K562 (cell line): Measurements from ENCODE around the gene RNF214. TPM values are rescaled to one million over a fixed set of nuclear protein-coding genes. Genes with fewer than 3 reads are reported as not detected.

Experiments used
- ATAC-seq: fragments of 200-7000 bp; cut with Tn5 transposase; 3 replicates; pipeline ENCODE4 v1.9.1; 2020; ENCODE audit warnings: moderate library complexity
- Bru-seq: library from RNA; stranded (reverse); fragments of 400-500 nt; gene quantifications from one replicate; lab custom pipeline; 2021; lab: Mats Ljungman, UMichigan
- BruChase-seq, 2 experiments: library from RNA; stranded (reverse); fragments of 400-500 nt; gene quantifications; one replicate each; lab custom pipeline; 2021; lab: Mats Ljungman, UMichigan
- BruUV-seq: library from RNA; stranded (reverse); fragments of 400-500 nt; replicated peaks from 2 replicates; lab custom pipeline; 2021; lab: Mats Ljungman, UMichigan
- CTCF ChIA-PET: fragments of 300-600 bp; formaldehyde crosslinking; extraction: SDS; loops from one replicate; lab custom pipeline; 2021; ENCODE audit warnings: low intra/inter-chr PET ratio; lab: Yijun Ruan, JAX
- POLR2A ChIA-PET: fragments of 300-600, 350-650 bp; sonication (Branson Sonifier 250); formaldehyde crosslinking; extraction: SDS; loops from one replicate; lab custom pipeline; 2021; ENCODE audit warnings: antibody characterized with exemption, inconsistent platforms; lab: Yijun Ruan, JAX
- DNase-seq, 4 experiments: peaks; one replicate each; pipeline versions ENCODE4 v3.0.0 to v3.0.0-alpha.2; 2011 to 2018; ENCODE audit warnings: low spot score in 3 of 4, mixed read lengths in 3 of 4; ENCODE audit errors: extremely low read depth in 1 of 4
- FAIRE-seq: peaks from 2 replicates; lab custom pipeline; 2011; peaks lifted over from hg19 to GRCh38; lab: Jason Lieb, UNC
- H2AFZ ChIP-seq: 2 replicates; pipeline ENCODE4 v1.6.0; 2011; ENCODE audit warnings: low read depth, low read length, control low read depth, inconsistent platforms
- H3K27ac ChIP-seq: fragments of 200-600 bp; 3 replicates; pipeline ENCODE4 v1.8.0; 2011; ENCODE audit warnings: low read depth, mild to moderate bottlenecking, control low read depth, inconsistent platforms, low read length, moderate library complexity, mixed read lengths; ENCODE audit errors: extremely low read depth
- H3K27me3 ChIP-seq, 2 experiments: fragments of 300-600 bp in 1 of 2; 2 replicates in 1 of 2; 3 replicates in 1 of 2; pipeline versions ENCODE4 v1.6.0 to v1.8.0; 2011; ENCODE audit warnings: inconsistent platforms in 2 of 2, low read length in 2 of 2, mild to moderate bottlenecking in 1 of 2, mixed read lengths in 1 of 2, moderate library complexity in 1 of 2; ENCODE audit not compliant: control insufficient read depth in 2 of 2, insufficient read depth in 2 of 2
- H3K36me3 ChIP-seq: fragments of 300-600 bp; 3 replicates; pipeline ENCODE4 v1.8.0; 2011; ENCODE audit warnings: mild to moderate bottlenecking, low read length, inconsistent platforms; ENCODE audit not compliant: control insufficient read depth, insufficient read depth
- H3K4me1 ChIP-seq, 2 experiments: fragments of 200-600 bp in 1 of 2; replicated peaks in 1 of 2; 2 replicates in 1 of 2; 3 replicates in 1 of 2; pipeline versions ENCODE4 v1.5.1 to v1.8.0; 2011; ENCODE audit warnings: inconsistent platforms in 2 of 2, low read length in 2 of 2, mild to moderate bottlenecking in 1 of 2, mixed read lengths in 1 of 2, moderate library complexity in 1 of 2; ENCODE audit not compliant: control insufficient read depth in 2 of 2, insufficient read depth in 2 of 2
- H3K4me2 ChIP-seq: 2 replicates; pipeline ENCODE4 v1.6.1; 2011; ENCODE audit warnings: low read length, control low read depth, inconsistent platforms, mixed read lengths; ENCODE audit not compliant: insufficient read depth
- H3K4me3 ChIP-seq: fragments of 200-600 bp; sonication (generic), shearing (Covaris generic); 2 replicates; pipeline ENCODE4 v1.5.1; 2016; ENCODE audit warnings: control low read depth, inconsistent platforms
- H3K79me2 ChIP-seq: fragments of 200-600 bp; 3 replicates; pipeline ENCODE4 v1.8.0; 2011; ENCODE audit warnings: low read length, inconsistent platforms; ENCODE audit not compliant: control insufficient read depth, insufficient read depth
- H3K9ac ChIP-seq, 2 experiments: 2 replicates each; pipeline versions ENCODE4 v1.6.0 to v1.6.1; 2011; ENCODE audit warnings: low read depth in 2 of 2, low read length in 2 of 2, control low read depth in 1 of 2, inconsistent platforms in 1 of 2, mild to moderate bottlenecking in 1 of 2, mixed read lengths in 1 of 2; ENCODE audit not compliant: insufficient read depth in 1 of 2
- H3K9me1 ChIP-seq: one replicate; pipeline ENCODE4 v1.6.0; 2011; ENCODE audit warnings: inconsistent platforms, mild to moderate bottlenecking, low read length, moderate library complexity; ENCODE audit not compliant: control insufficient read depth, insufficient read depth
- H3K9me3 ChIP-seq: replicated peaks from 2 replicates; pipeline ENCODE4 v1.5.1; 2011; ENCODE audit warnings: low read depth, low read length, inconsistent platforms; ENCODE audit not compliant: control insufficient read depth, insufficient read depth
- H4K20me1 ChIP-seq: replicated peaks from 2 replicates; pipeline ENCODE4 v1.6.1; 2011; ENCODE audit warnings: low read length, inconsistent platforms, mixed read lengths; ENCODE audit not compliant: control insufficient read depth, insufficient read depth
- BRCA1 ChIP-seq, 2 experiments: fragments of 450-650 bp in 1 of 2; sonication (generic) in 1 of 2; formaldehyde crosslinking in 1 of 2; IDR thresholded peaks; 2 replicates each; pipeline versions ENCODE4 v1.5.0 to v1.6.1; 2017 to 2020; ENCODE audit warnings: mild to moderate bottlenecking in 1 of 2, missing genetic modification reagents in 1 of 2
- GABPB2 ChIP-seq: fragments of 250-450 bp; sonication (Bioruptor Pico); conservative IDR thresholded peaks from 2 replicates; pipeline ENCODE4 v1.5.1; 2021; ENCODE audit warnings: mild to moderate bottlenecking
- GATAD2B ChIP-seq: fragments of 450-650 bp; IDR thresholded peaks from 2 replicates; pipeline ENCODE4 v1.6.1; 2017; ENCODE audit warnings: mild to moderate bottlenecking, borderline replicate concordance
- HDAC1 ChIP-seq, 2 experiments: fragments of 450-650 bp; IDR thresholded peaks; 2 replicates each; pipeline ENCODE4 v1.6.1; 2016 to 2017; ENCODE audit warnings: inconsistent platforms in 1 of 2, mild to moderate bottlenecking in 1 of 2, moderate library complexity in 1 of 2
- HMGN3 ChIP-seq: IDR thresholded peaks from 2 replicates; pipeline ENCODE4 v1.6.1; 2011; ENCODE audit warnings: borderline replicate concordance, low read depth, mild to moderate bottlenecking, mixed read lengths, low read length; ENCODE audit not compliant: insufficient read length; ENCODE audit errors: extremely low read depth
- KAT7 ChIP-seq: sonication (generic); formaldehyde crosslinking; IDR thresholded peaks from 2 replicates; pipeline ENCODE4 v1.8.0; 2022; ENCODE audit warnings: missing genetic modification reagents, mild to moderate bottlenecking, borderline replicate concordance
- KLF10 ChIP-seq: fragments of 250-450 bp; sonication (Bioruptor Pico); IDR thresholded peaks from 2 replicates; pipeline ENCODE4 v1.6.1; 2021; ENCODE audit warnings: matching md5 sums
- RBM22 ChIP-seq: fragments of 200-400 bp; formaldehyde crosslinking; IDR thresholded peaks from 2 replicates; pipeline ENCODE4 v1.6.1; 2018; ENCODE audit warnings: low read length, low read depth; ENCODE audit not compliant: poor library complexity, severe bottlenecking
- ZNF253 ChIP-seq: fragments of 250-450 bp; sonication (Bioruptor Pico); conservative IDR thresholded peaks from 2 replicates; pipeline ENCODE4 v1.6.1; 2021; ENCODE audit warnings: mild to moderate bottlenecking
- ZNF316 ChIP-seq: fragments of 450-650 bp; IDR thresholded peaks from 2 replicates; pipeline ENCODE4 v1.6.1; 2016
- ZNF717 ChIP-seq: fragments of 250-450 bp; sonication (Bioruptor Pico); IDR thresholded peaks from 2 replicates; pipeline ENCODE4 v1.5.0; 2021
- WGBS: fragments of 100-300 bp; shearing (Covaris generic); methylation state at CpG from one replicate; pipeline ENCODE4 v1.1.6; 2016; ENCODE audit warnings: low coverage, mixed read lengths; ENCODE audit not compliant: insufficient coverage; ENCODE audit errors: missing lambda C conversion rate; 5-methylcytosine and 5-hydroxymethylcytosine counted together
- in situ Hi-C: fragments of 300-500 bp; cut with MboI; formaldehyde crosslinking; loops from 4 replicates; pipeline ENCODE4 v1.15.0; 2018; ENCODE audit warnings: inconsistent platforms, mixed read lengths
- intact Hi-C: fragments of 100-400 bp; cut with micrococcal nuclease; formaldehyde crosslinking; loops from 2 replicates; pipeline ENCODE4 v1.14.2; 2022
- long read RNA-seq, 3 experiments: library from polyadenylated mRNA in 2 of 3; library from RNA in 1 of 3; unstranded in 2 of 3; stranded (forward) in 1 of 3; transcript quantifications; one replicate each; pipeline ENCODE4 v2.0.0, GENCODE V29; 2019 to 2022
- polyA minus RNA-seq, 3 experiments: library from RNA; depleted of rRNA, polyadenylated mRNA; stranded (reverse); fragments of >200 nt; gene quantifications; 2 replicates each; pipeline ENCODE4 v1.2.3, GENCODE V29; 2011
- polyA plus RNA-seq, 8 experiments: library from polyadenylated mRNA; depleted of rRNA in 4 of 8; stranded (reverse) in 5 of 8; unstranded in 3 of 8; fragments of >200 nt; fragmentation: Nextera tagmentation in 2 of 8; fragmentation: Illumina TruSeq in 1 of 8; extraction: Ambion mirVana in 2 of 8; extraction: Trizol in 1 of 8; gene quantifications; 2 replicates each; pipeline versions ENCODE4 v1.2.1 to v1.2.3, GENCODE V29; 2011 to 2014; ENCODE audit warnings: inconsistent platforms in 1 of 8, missing spikeins in 1 of 8
- total RNA-seq, 7 experiments: library from RNA; depleted of rRNA in 6 of 7; stranded (reverse); fragments of >200 nt in 6 of 7; fragmentation: Illumina TruSeq in 2 of 7; extraction: Trizol in 2 of 7; gene quantifications; 2 replicates each; pipeline versions ENCODE4 v1.2.1 to v1.2.3, GENCODE V29; 2011 to 2021; ENCODE audit warnings: low replicate concordance in 1 of 7
- TF ChIP-seq, protein P1 (sequence below): fragments of 200-800 bp; sonication (Bioruptor generic); IDR thresholded peaks from 2 replicates; pipeline ENCODE4 v1.6.1; 2017; ENCODE audit warnings: missing genetic modification characterization, missing compliant biosample characterization
- TF ChIP-seq, protein P2 (sequence below): sonication (generic); formaldehyde crosslinking; IDR thresholded peaks from 2 replicates; pipeline ENCODE4 v1.8.0; 2023; ENCODE audit warnings: mild to moderate bottlenecking, missing genetic modification reagents

Gene RNF214
- total RNA-seq (2011; cell fraction: chromatin; rRNA removed; ENCODE audit: low replicate concordance), result 50.5 and 69.2 TPM in 2 replicates
- total RNA-seq (2011; cell fraction: nucleolus; rRNA removed), result 27.5 and 29.7 TPM in 2 replicates
- total RNA-seq (2011; cell fraction: nucleoplasm; rRNA removed), result 50.4 and 53.5 TPM in 2 replicates
- total RNA-seq (2014; rRNA removed), result 6.6 and 10.1 TPM in 2 replicates
- total RNA-seq (2014; rRNA removed; fragmentation: Illumina TruSeq; extraction: Trizol), result 11.9 and 13.5 TPM in 2 replicates
- total RNA-seq (2015; rRNA removed; fragmentation: Illumina TruSeq; extraction: Trizol), result 9.5 and 10.2 TPM in 2 replicates
- total RNA-seq (2021), result 22.3 and 24.8 TPM in 2 replicates
- polyA plus RNA-seq (2011; rRNA removed), result 12.6 and 18.0 TPM in 2 replicates
- 12.9 and 16.7 TPM in 2 replicates for polyA plus RNA-seq (2011; cell fraction: cytosol; rRNA removed)
- polyA plus RNA-seq (2011; cell fraction: nucleus; rRNA removed), result 28.9 and 44.6 TPM in 2 replicates
- polyA plus RNA-seq (2012), result 12.9 and 16.1 TPM in 2 replicates
- 20.2 and 22.7 TPM in 2 replicates for polyA plus RNA-seq (2014; fragmentation: Illumina TruSeq; extraction: Trizol)
- polyA plus RNA-seq (2014; fragmentation: Nextera tagmentation; extraction: Ambion mirVana), result 1 to 10 TPM; 6.6 to 7.4 TPM
- polyA plus RNA-seq (2014; rRNA removed), result 11.6 and 12.1 TPM in 2 replicates
- 22.6 and 29.9 TPM in 2 replicates for polyA minus RNA-seq (2011; rRNA and poly(A)+ RNA removed)
- polyA minus RNA-seq (2011; cell fraction: cytosol; rRNA and poly(A)+ RNA removed), result 14.1 and 26.8 TPM in 2 replicates
- 17.6 and 23.9 TPM in 2 replicates for polyA minus RNA-seq (2011; cell fraction: nucleus; rRNA and poly(A)+ RNA removed)
- Bru-seq, nascent RNA, result percentile 66 among the genes with signal in this experiment
- BruChase-seq, experiment 1, labeled RNA remaining after a 2-hour chase, result percentile 73 among the genes with signal in this experiment
- percentile 74 among the genes with signal in this experiment for BruChase-seq, experiment 2, labeled RNA remaining after a 6-hour chase
- long read RNA-seq, experiment 1, transcript RNF214-201 (15 exons, 2,755 nt), result major isoform, 9 of 25 reads
- long read RNA-seq, experiment 1, partial matches to known transcripts, result 7 of 25 reads
- long read RNA-seq, experiment 1, other reads (novel, unspliced or antisense), result 9 of 25 reads
- long read RNA-seq, experiment 2, partial matches to known transcripts, result 7 of 12 reads
- long read RNA-seq, experiment 2, other reads (novel, unspliced or antisense), result 5 of 12 reads
- long read RNA-seq, experiment 3, partial matches to known transcripts, result 6 of 9 reads
- long read RNA-seq, experiment 3, other reads (novel, unspliced or antisense), result 2 of 9 reads

DNA sequence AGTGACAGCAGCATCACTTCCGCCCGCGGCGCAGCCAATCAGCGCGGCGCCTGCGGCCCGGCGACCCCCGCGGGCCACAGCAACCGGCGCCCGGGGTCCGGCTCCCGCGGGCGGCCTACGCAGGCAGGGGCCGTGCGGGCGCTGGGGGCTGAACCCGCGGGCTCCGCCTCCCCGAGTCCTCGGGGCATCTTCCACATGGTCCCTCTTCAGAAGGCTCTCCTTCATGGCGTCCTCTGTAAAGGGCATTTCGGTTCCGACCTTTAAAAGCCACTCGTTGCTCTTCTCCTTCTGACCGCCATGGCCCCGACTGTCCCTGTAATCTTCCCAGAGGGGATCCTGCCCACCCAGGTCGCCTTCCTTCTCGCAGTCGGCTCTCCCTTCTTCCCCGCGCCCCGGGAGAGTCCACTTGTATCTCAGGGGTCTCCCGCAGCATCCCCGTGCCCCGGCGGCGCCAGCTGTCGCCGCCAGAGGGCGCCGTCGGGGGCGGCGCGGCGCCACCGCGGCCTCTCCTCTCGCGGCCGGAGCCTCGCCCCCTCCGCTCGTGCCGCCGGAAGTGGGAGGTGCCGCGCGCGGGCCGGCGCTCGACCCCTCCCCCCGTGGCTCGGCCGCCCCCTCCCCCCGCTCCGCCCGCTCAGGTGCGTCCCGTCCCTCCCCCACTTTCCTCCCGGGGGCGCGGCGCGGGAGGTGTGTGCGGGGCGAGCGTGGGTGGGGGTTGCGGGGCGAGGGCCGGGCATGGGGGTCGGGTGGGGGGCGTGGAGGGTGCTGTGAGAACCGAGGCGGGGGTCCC is at the start of gene RNF214:
Gene RNF214, plus strand, starts transcription at position 580 of the 787 bp plus-strand sequence. CDS start 1,602 bp downstream, outside the sequence.
- Histone ChIP-seq H3K79me2 (peaks cover 45% of the 10 kb centered on the region), H3K9me3 (no peaks in the 10 kb centered on the region), H3K27me3 (no peaks in the 10 kb centered on the region), H2AFZ (peak within 1 kb of the TSS; percentile 100), H3K4me2 (peak within 1 kb of the TSS; percentile 97), H3K4me3 (peak within 1 kb of the TSS; percentile 85), H3K27ac (peak within 1 kb of the TSS; percentile 94), H3K9ac (peak within 1 kb of the TSS; percentile 91 to 96), H4K20me1 (no peaks in the 10 kb centered on the region; the same call in 1 of the 2 replicates), H3K9me1 (no peaks in the 10 kb centered on the region), H3K4me1 (peaks cover 11 to 18% of the 10 kb centered on the region in 2 experiments; a peak in 3 of 5 replicates), H3K36me3 (peaks cover 35% of the 10 kb centered on the region)
- FAIRE-seq (peak; percentile 62), DNase-seq (peak; percentile 84 to 96 (median 96)), ATAC-seq (peak; percentile 90)
- in situ Hi-C loops (loop anchor here (25.0 kb wide), 1 partner anchor 720 kb away; no protein-coding TSS in a partner anchor), intact Hi-C loops (loop anchor here (5.0 kb wide), 1 partner anchor 95 kb away; the partner anchor contains the start of gene CEP164)
- CTCF ChIA-PET, result interaction anchor here (0.7 to 1.1 kb wide), 2 partner anchors 51 to 54 kb away, joined by 3 to 4 read pairs; no protein-coding TSS in a partner anchor
- WGBS, result 1% methylated on average over 33 of the region's 94 CpGs
- no TSS peak for BruUV-seq
- POLR2A ChIA-PET, result interaction anchor here (0.5 to 3.6 kb wide), 3 partner anchors 12 to 479 kb away, joined by 3 to 20 read pairs (median 4); no protein-coding TSS in a partner anchor
- TF ChIP-seq, protein P1, sequence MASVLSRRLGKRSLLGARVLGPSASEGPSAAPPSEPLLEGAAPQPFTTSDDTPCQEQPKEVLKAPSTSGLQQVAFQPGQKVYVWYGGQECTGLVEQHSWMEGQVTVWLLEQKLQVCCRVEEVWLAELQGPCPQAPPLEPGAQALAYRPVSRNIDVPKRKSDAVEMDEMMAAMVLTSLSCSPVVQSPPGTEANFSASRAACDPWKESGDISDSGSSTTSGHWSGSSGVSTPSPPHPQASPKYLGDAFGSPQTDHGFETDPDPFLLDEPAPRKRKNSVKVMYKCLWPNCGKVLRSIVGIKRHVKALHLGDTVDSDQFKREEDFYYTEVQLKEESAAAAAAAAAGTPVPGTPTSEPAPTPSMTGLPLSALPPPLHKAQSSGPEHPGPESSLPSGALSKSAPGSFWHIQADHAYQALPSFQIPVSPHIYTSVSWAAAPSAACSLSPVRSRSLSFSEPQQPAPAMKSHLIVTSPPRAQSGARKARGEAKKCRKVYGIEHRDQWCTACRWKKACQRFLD (CRISPR knock-in tag), result peak; percentile 91
- TF ChIP-seq BRCA1 (IDR thresholded peaks at IDR 0.05) (no peak), BRCA1 (CRISPR knock-in tag; IDR thresholded peaks at IDR 0.05) (no peak), RBM22 (no peak), ZNF717 (CRISPR knock-in tag) (no peak), HDAC1 (IDR thresholded peaks at IDR 0.05) (peak in 1 of 2 experiments; percentile 30; a peak in 2 of 4 replicates), HMGN3 (peak; percentile 67), KAT7 (CRISPR knock-in tag) (no peak), GABPB2 (CRISPR knock-in tag) (no peak), ZNF316 (no peak), KLF10 (CRISPR knock-in tag) (no peak), ZNF253 (no peak), GATAD2B (peak; percentile 75)
- TF ChIP-seq, protein P2, sequence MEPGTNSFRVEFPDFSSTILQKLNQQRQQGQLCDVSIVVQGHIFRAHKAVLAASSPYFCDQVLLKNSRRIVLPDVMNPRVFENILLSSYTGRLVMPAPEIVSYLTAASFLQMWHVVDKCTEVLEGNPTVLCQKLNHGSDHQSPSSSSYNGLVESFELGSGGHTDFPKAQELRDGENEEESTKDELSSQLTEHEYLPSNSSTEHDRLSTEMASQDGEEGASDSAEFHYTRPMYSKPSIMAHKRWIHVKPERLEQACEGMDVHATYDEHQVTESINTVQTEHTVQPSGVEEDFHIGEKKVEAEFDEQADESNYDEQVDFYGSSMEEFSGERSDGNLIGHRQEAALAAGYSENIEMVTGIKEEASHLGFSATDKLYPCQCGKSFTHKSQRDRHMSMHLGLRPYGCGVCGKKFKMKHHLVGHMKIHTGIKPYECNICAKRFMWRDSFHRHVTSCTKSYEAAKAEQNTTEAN, result no peak
